CD14-positive monocyte (primary cell): ENCODE data around the gene SLITRK2. TPM values are rescaled to one million over a fixed set of nuclear protein-coding genes. Genes with fewer than 3 reads are reported as not detected.

Source experiments
- DNase-seq, 3 donors: peaks; one replicate each; pipeline ENCODE4 v3.0.0-alpha.2; 2011 to 2022
- H2AFZ ChIP-seq: 2 replicates; pipeline ENCODE4 v1.6.0; 2012; ENCODE audit warnings: mild to moderate bottlenecking, low read depth, low read length, inconsistent platforms; ENCODE audit not compliant: insufficient read depth, poor library complexity, severe bottlenecking
- H3K27ac ChIP-seq, 2 donors: 1 replicate in 1 of 2; 2 replicates in 1 of 2; pipeline ENCODE4 v1.5.1; 2012 to 2013; ENCODE audit warnings: low read length in 2 of 2, control low read depth in 1 of 2, inconsistent platforms in 1 of 2, low read depth in 1 of 2, mild to moderate bottlenecking in 1 of 2
- H3K27me3 ChIP-seq, 2 donors: one replicate each; pipeline versions ENCODE4 v1.6.0 to v1.6.1; 2011 to 2013; ENCODE audit warnings: low read length in 2 of 2; ENCODE audit not compliant: control insufficient read depth in 2 of 2, insufficient read depth in 2 of 2
- H3K36me3 ChIP-seq, 2 donors: replicated peaks in 1 of 2; 1 replicate in 1 of 2; 2 replicates in 1 of 2; pipeline versions ENCODE4 v1.5.1 to v1.6.1; 2012 to 2013; ENCODE audit warnings: low read length in 2 of 2, control low read depth in 1 of 2, inconsistent platforms in 1 of 2, mild to moderate bottlenecking in 1 of 2; ENCODE audit not compliant: insufficient read depth in 2 of 2, control insufficient read depth in 1 of 2
- H3K4me1 ChIP-seq, 2 donors: 1 replicate in 1 of 2; 2 replicates in 1 of 2; pipeline versions ENCODE4 v1.5.1 to v1.6.1; 2012 to 2013; ENCODE audit warnings: low read length in 2 of 2, control low read depth in 1 of 2, inconsistent platforms in 1 of 2, mild to moderate bottlenecking in 1 of 2, moderate library complexity in 1 of 2; ENCODE audit not compliant: insufficient read depth in 2 of 2, control insufficient read depth in 1 of 2
- H3K4me2 ChIP-seq: replicated peaks from 2 replicates; pipeline ENCODE3; 2012; ENCODE audit warnings: low read length, moderate library complexity, mild to moderate bottlenecking; ENCODE audit not compliant: poor library complexity, severe bottlenecking; ENCODE audit errors: extremely low read depth
- H3K4me3 ChIP-seq, 3 experiments: fragments of 200-600 bp in 1 of 3; sonication (generic) in 1 of 3; replicated peaks in 1 of 3; 1 replicate in 2 of 3; 2 replicates in 1 of 3; pipeline ENCODE4 v1.5.1; 2011 to 2013; ENCODE audit warnings: low read length in 3 of 3, mild to moderate bottlenecking in 3 of 3, control low read depth in 2 of 3, low read depth in 2 of 3, inconsistent platforms in 1 of 3, moderate library complexity in 1 of 3
- H3K79me2 ChIP-seq: 2 replicates; pipeline ENCODE4 v1.6.0; 2012; ENCODE audit warnings: mild to moderate bottlenecking, control low read depth, inconsistent platforms, low read length, moderate library complexity; ENCODE audit not compliant: insufficient read depth
- H3K9ac ChIP-seq: 2 replicates; pipeline ENCODE4 v1.6.0; 2017; ENCODE audit warnings: low read length, mild to moderate bottlenecking; ENCODE audit not compliant: insufficient read depth, poor library complexity, severe bottlenecking
- H3K9me3 ChIP-seq, 2 donors: replicated peaks in 1 of 2; 1 replicate in 1 of 2; 2 replicates in 1 of 2; pipeline versions ENCODE4 v1.5.1 to v1.6.1; 2012 to 2013; ENCODE audit warnings: low read length in 2 of 2, control low read depth in 1 of 2; ENCODE audit not compliant: control insufficient read depth in 1 of 2, insufficient read depth in 1 of 2
- H4K20me1 ChIP-seq: 2 replicates; pipeline ENCODE4 v1.6.0; 2012; ENCODE audit warnings: mild to moderate bottlenecking, low read length, control low read depth, moderate library complexity; ENCODE audit not compliant: insufficient read depth
- H3K27ac Mint-ChIP-seq, 7 donors: one replicate each; pipeline ENCODE4 v1.8.0; 2020; ENCODE audit warnings: mild to moderate bottlenecking in 7 of 7, mixed read lengths in 7 of 7, moderate library complexity in 6 of 7, inconsistent platforms in 2 of 7
- H3K27me3 Mint-ChIP-seq, 3 donors: one replicate each; pipeline ENCODE4 v1.8.0; 2021 to 2022; ENCODE audit warnings: low read depth in 3 of 3, mild to moderate bottlenecking in 3 of 3, mixed read lengths in 3 of 3, moderate library complexity in 3 of 3, inconsistent platforms in 1 of 3
- H3K36me3 Mint-ChIP-seq, 2 donors: one replicate each; pipeline ENCODE4 v1.8.0; 2020; ENCODE audit warnings: mixed read lengths in 2 of 2, inconsistent platforms in 1 of 2, mild to moderate bottlenecking in 1 of 2
- H3K4me1 Mint-ChIP-seq: one replicate; pipeline ENCODE4 v1.8.0; 2020; ENCODE audit warnings: mild to moderate bottlenecking, mixed read lengths
- H3K4me3 Mint-ChIP-seq, 2 donors: one replicate each; pipeline ENCODE4 v1.8.0; 2020; ENCODE audit warnings: mild to moderate bottlenecking in 2 of 2, mixed read lengths in 2 of 2, moderate library complexity in 1 of 2
- H3K9me3 Mint-ChIP-seq, 7 donors: one replicate each; pipeline ENCODE4 v1.8.0; 2020 to 2022; ENCODE audit warnings: mixed read lengths in 7 of 7, mild to moderate bottlenecking in 6 of 7, moderate library complexity in 6 of 7, inconsistent platforms in 2 of 7
- CTCF ChIP-seq: fragments of 200-600 bp; IDR thresholded peaks from one replicate; pipeline ENCODE4 v1.8.0; 2022; ENCODE audit warnings: antibody characterized with exemption, mild to moderate bottlenecking
- WGBS: methylation state at CpG from one replicate; pipeline ENCODE4 v1.1.5; 2013; ENCODE audit warnings: missing lambda C conversion rate; ENCODE audit not compliant: insufficient coverage; 5-methylcytosine and 5-hydroxymethylcytosine counted together
- intact Hi-C, 2 donors: fragments of 100-400 bp; cut with micrococcal nuclease; formaldehyde crosslinking; loops; one replicate each; pipeline versions ENCODE4 v1.15.0 to v1.15.1; 2023
- polyA plus RNA-seq, 3 donors: library from polyadenylated mRNA; depleted of rRNA in 1 of 3; unstranded in 2 of 3; stranded (reverse) in 1 of 3; fragments of 300-500 nt in 2 of 3; fragments of >200 nt in 1 of 3; fragmentation: Illumina TruSeq in 2 of 3; gene quantifications; 1 replicate in 2 of 3; 2 replicates in 1 of 3; pipeline ENCODE4 v1.2.3, GENCODE V29; 2012 to 2021

SLITRK2 gene
- polyA plus RNA-seq, 3 donors: not detected

GRCh38 chrX:145832796-145833195 is 15.2 kb downstream of the SLITRK2 start:
- H3K9me3 Mint-ChIP-seq: peaks cover 0 to 1% (median 0%) of the 10 kb centered on the region in 7 donors
- no peak overlapping the region for H3K4me2 ChIP-seq
- H3K4me1 Mint-ChIP-seq: no peaks in the 10 kb centered on the region
- no peaks in the 10 kb centered on the region for H3K36me3 ChIP-seq
- no peak for TF ChIP-seq CTCF
- no peak overlapping the region for H3K4me3 Mint-ChIP-seq
- no peak overlapping the region for H3K27ac Mint-ChIP-seq
- no peak overlapping the region for H3K27ac ChIP-seq
- WGBS: no CpG with 5 or more reads among the region's 5 CpGs
- no peak overlapping the region for H3K4me3 ChIP-seq
- no peaks in the 10 kb centered on the region for H3K36me3 Mint-ChIP-seq
- H3K9ac ChIP-seq: no peak overlapping the region
- peaks cover 0 to 2% (median 0%) of the 10 kb centered on the region in 3 donors for H3K27me3 Mint-ChIP-seq
- DNase-seq: no peak
- H3K27me3 ChIP-seq: no peaks in the 10 kb centered on the region
- H4K20me1 ChIP-seq: no peaks in the 10 kb centered on the region
- no peak overlapping the region for H2AFZ ChIP-seq
- intact Hi-C loops: no loop called here
- no peaks in the 10 kb centered on the region for H3K79me2 ChIP-seq
- no peaks in the 10 kb centered on the region for H3K4me1 ChIP-seq
- H3K9me3 ChIP-seq: no peaks in the 10 kb centered on the region

- Mint-ChIP-seq H3K27ac (no peak overlapping the region), H3K9me3 (peaks cover 0 to 3% (median 0%) of the 10 kb centered on the region in 7 donors), H3K4me1 (no peaks in the 10 kb centered on the region), H3K27me3 (no peaks in the 10 kb centered on the region), H3K36me3 (no peaks in the 10 kb centered on the region), H3K4me3 (no peak overlapping the region)
- Histone ChIP-seq H3K4me3 (no peak overlapping the region), H3K79me2 (no peaks in the 10 kb centered on the region), H3K4me2 (no peak overlapping the region), H4K20me1 (no peaks in the 10 kb centered on the region), H3K27ac (no peak overlapping the region), H3K27me3 (no peaks in the 10 kb centered on the region), H3K9me3 (no peaks in the 10 kb centered on the region), H3K9ac (no peak overlapping the region), H2AFZ (no peak overlapping the region), H3K4me1 (no peaks in the 10 kb centered on the region), H3K36me3 (no peaks in the 10 kb centered on the region)
- intact Hi-C loops: no loop called here
- no peak for DNase-seq
- no CpG with 5 or more reads among the region's 9 CpGs for WGBS
- TF ChIP-seq CTCF: no peak
These were observed 22.9 kb downstream of the SLITRK2 start for GRCh38 chrX:145840531-145840930.
